GM12892 (cell line): Measurements from ENCODE around the gene SUSD3.

ENCODE experiments used
- DNase-seq: peaks from one replicate; pipeline ENCODE4 v3.0.0; 2011; ENCODE audit not compliant: insufficient read length
- FAIRE-seq: peaks from 2 replicates; lab custom pipeline; 2011; peaks lifted over from hg19 to GRCh38; lab: Jason Lieb, UNC
- POLR2A ChIP-seq: IDR thresholded peaks from 2 replicates; pipeline ENCODE4 v1.6.1; 2011; ENCODE audit warnings: low read depth, low read length, control low read depth
- POLR2AphosphoS5 ChIP-seq: IDR thresholded peaks from 2 replicates; pipeline ENCODE4 v1.6.1; 2011; ENCODE audit warnings: low read depth, low read length, control low read depth
- TAF1 ChIP-seq: IDR thresholded peaks from 2 replicates; pipeline ENCODE4 v1.6.1; 2011; ENCODE audit warnings: low read depth, mild to moderate bottlenecking, control low read depth, low read length, borderline replicate concordance

Gene SUSD3

DNA sequence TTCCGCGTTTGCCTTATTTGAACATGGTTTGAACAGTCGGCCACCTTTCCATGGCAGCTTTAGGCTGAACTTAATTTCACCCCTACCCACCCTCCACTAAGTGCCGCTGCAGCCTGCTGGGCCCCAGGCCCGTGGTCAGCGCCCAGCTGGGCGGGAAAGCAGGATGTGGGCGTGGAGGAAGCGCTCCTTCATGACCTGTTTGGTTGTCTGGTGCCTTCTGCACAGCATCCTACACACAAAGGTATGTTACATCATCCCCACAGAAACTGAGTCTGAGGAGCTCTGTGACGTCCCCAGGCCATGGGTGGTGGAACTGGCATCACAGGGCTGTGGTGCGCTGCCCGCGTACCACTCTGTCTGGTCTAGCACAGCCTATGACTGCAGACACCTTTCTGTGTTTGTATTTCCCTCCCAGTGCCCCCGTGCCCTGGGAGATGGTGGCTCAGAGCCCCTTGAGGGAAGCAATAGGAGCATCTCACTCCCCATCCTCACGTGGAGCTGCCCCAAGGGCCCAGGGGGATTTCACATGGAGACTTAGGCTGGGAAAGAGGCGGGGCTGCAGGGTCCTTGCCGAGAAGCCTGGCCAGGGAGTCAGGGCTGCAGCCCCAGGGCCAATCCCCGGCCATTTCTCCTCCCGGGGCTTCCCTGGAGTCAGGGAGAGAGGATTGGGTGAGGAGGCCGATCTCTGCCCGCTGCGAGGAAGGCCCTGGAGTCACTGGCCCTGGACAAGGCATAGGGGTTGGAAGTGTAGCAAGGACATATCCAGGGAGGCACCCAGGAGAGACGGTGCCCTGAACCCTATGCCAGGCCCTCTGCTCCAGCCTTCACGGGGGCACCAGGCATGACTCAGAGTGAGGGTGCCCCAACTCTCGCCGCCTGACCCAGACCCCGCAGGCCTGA is 37.5 kb upstream of the SUSD3 start:
- no peak for TF ChIP-seq POLR2AphosphoS5
- no peak for TF ChIP-seq POLR2A
- no peak for TF ChIP-seq TAF1
- DNase-seq (no peak), FAIRE-seq (no peak)

- DNase-seq, result no peak
- FAIRE-seq, result no peak
- TF ChIP-seq TAF1 (no peak), POLR2AphosphoS5 (no peak), POLR2A (no peak)
Measured at GRCh38 chr9:93022066-93022465, 36.4 kb upstream of the SUSD3 start.

GRCh38 chr9:93022721-93023520 is 35.6 kb upstream of the SUSD3 start:
- no peak for TF ChIP-seq TAF1
- no peak for TF ChIP-seq POLR2A
- no peak for TF ChIP-seq POLR2AphosphoS5
- no peak for FAIRE-seq

GRCh38 chr9:93023521-93023815 is 35.0 kb upstream of the SUSD3 start:
- DNase-seq, result no peak
- FAIRE-seq, result no peak
- TF ChIP-seq POLR2A, result no peak
- TF ChIP-seq POLR2AphosphoS5, result no peak
- no peak for TF ChIP-seq TAF1

More at GRCh38 chr9:93022721-93023520, 35.6 kb upstream of the SUSD3 start:
- DNase-seq, result no peak

DNA sequence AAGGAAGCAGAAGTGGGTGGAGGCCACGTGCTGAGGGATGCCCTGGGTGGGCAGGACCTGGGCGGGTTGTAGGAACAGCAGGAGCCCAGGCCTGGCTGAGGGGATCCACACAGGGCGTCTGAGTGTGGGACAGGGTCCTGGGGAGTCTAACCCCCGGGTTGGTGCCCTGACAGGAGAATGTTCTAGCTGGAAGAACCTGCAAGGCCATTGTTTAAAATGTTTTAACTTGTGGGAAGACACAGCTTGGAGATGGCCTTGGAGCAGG is 33.9 kb upstream of the SUSD3 start:
- FAIRE-seq (no peak), DNase-seq (no peak)
- TF ChIP-seq TAF1 (no peak), POLR2A (no peak), POLR2AphosphoS5 (no peak)

- no peak for DNase-seq
- TF ChIP-seq TAF1, result no peak
- no peak for TF ChIP-seq POLR2A
- no peak for TF ChIP-seq POLR2AphosphoS5
- FAIRE-seq, result no peak
Measured at GRCh38 chr9:93024986-93025630, 33.4 kb upstream of the SUSD3 start.

DNA sequence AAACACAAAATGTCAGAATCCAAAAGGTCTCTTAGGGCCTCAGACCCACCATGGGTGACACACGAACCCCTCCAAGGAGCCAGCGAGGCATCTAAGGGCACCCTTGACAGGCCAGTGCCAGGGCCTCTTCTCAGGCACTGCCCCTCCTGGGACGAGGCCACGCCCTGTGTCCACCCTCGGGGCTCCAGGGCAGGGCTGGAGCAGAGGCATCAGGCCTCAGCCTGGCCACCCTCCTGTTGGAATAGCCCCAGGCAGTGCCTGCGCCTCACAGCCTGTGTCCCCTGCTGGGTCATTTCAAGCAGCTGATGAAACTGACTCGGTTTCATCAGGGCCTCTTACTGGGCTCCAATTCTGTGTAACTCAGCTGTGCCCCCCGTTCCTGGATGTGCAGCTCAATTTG is 32.8 kb upstream of the SUSD3 start:
- DNase-seq, result no peak
- FAIRE-seq, result no peak
- TF ChIP-seq POLR2AphosphoS5 (no peak), POLR2A (no peak), TAF1 (no peak)

DNA sequence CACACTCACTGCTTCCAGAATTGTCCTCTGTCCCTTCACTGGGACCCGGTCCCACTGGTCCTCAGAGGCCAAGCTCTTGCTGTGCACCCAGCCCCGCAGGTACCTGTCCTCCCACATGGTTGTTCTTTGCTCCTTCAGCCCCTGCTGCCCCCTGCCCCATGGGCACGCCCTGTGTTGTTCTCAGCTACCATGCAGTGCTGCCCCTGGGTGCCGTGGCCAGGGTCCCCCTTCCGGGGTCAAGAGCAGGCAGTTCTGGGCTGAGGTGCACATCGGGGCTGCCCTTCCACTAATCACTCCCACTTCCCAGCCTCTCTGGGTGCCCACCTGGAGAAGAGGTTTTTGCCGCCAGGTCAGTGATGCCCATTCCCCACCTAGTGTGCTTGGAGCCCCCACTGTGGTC is 31.9 kb upstream of the SUSD3 start:
- no peak for FAIRE-seq
- DNase-seq, result no peak
- no peak for TF ChIP-seq POLR2AphosphoS5
- no peak for TF ChIP-seq POLR2A
- TF ChIP-seq TAF1, result no peak

- no peak for TF ChIP-seq TAF1
- TF ChIP-seq POLR2A, result no peak
- no peak for TF ChIP-seq POLR2AphosphoS5
- DNase-seq, result no peak
- FAIRE-seq, result no peak
Measured at GRCh38 chr9:93027750-93028149, 30.8 kb upstream of the SUSD3 start.

DNA sequence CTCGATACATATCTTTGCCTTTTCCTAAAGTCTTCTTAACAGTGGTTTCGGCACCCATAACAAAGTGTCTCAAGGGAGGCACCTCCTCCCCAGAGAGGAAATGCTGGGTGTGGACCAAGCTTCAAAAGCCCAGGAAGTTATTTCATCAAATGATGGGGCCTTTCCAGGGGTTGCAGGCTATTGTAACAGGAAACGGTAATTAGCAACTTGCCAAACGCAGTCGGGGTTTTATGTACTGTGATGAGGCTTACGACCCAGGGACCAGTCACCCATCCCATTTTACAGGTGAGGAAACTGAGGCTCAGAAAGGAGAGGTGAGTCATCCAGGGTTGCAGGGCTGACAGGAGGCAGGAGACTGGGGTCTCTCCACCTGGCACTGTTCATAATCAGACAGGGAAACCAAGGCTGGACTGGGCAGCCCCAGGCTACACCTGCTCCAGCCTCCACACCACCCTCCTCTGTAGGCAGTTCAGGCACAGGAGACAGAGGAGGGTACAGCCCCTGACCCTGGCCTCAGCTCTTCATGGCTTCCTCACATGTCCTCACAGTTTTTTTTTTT is 30.0 kb upstream of the SUSD3 start:
- TF ChIP-seq POLR2A, result no peak
- FAIRE-seq, result no peak
- DNase-seq, result no peak

GRCh38 chr9:93030642-93031628 is 27.6 kb upstream of the SUSD3 start:
- TF ChIP-seq POLR2AphosphoS5, result no peak
- TF ChIP-seq TAF1, result no peak
- TF ChIP-seq POLR2A, result no peak
- DNase-seq, result no peak
- no peak for FAIRE-seq

GRCh38 chr9:93031629-93032430 is 26.7 kb upstream of the SUSD3 start:
- FAIRE-seq (no peak), DNase-seq (no peak)
- TF ChIP-seq TAF1 (no peak), POLR2AphosphoS5 (no peak), POLR2A (no peak)
